Thymus (tissue), 11 donors: Measurements from ENCODE around the gene CDH13. TPM values are rescaled to one million over a fixed set of nuclear protein-coding genes. Genes with fewer than 3 reads are reported as not detected.

Experiments
- DNase-seq, 9 donors: peaks; one replicate each; pipeline ENCODE4 v3.0.0-alpha.2; 2013; ENCODE audit warnings: low spot score in 9 of 9, low read depth in 6 of 9, missing footprints in 1 of 9
- H3K27ac ChIP-seq, 2 donors: one replicate each; pipeline ENCODE4 v1.5.1; 2013; ENCODE audit warnings: control low read depth in 1 of 2, low read depth in 1 of 2, low read length in 1 of 2, mild to moderate bottlenecking in 1 of 2, moderate library complexity in 1 of 2
- H3K27me3 ChIP-seq, 2 donors: one replicate each; pipeline ENCODE4 v1.5.1; 2013; ENCODE audit warnings: low read length in 1 of 2; ENCODE audit not compliant: control insufficient read depth in 2 of 2, insufficient read depth in 1 of 2
- H3K36me3 ChIP-seq, 2 donors: one replicate each; pipeline ENCODE4 v1.5.1; 2013; ENCODE audit warnings: low read length in 1 of 2, mild to moderate bottlenecking in 1 of 2, moderate library complexity in 1 of 2; ENCODE audit not compliant: control insufficient read depth in 2 of 2, insufficient read depth in 2 of 2
- H3K4me1 ChIP-seq, 2 donors: one replicate each; pipeline ENCODE4 v1.5.1; 2013; ENCODE audit warnings: low read length in 2 of 2; ENCODE audit not compliant: control insufficient read depth in 2 of 2, insufficient read depth in 2 of 2
- H3K4me3 ChIP-seq, 2 donors: one replicate each; pipeline ENCODE4 v1.5.1; 2013; ENCODE audit warnings: low read length in 2 of 2, control low read depth in 1 of 2, mild to moderate bottlenecking in 1 of 2
- H3K9me3 ChIP-seq, 2 donors: one replicate each; pipeline ENCODE4 v1.5.1; 2013; ENCODE audit warnings: low read length in 1 of 2, mild to moderate bottlenecking in 1 of 2; ENCODE audit not compliant: control insufficient read depth in 2 of 2, insufficient read depth in 1 of 2
- WGBS: extraction: QIAGEN DNeasy Blood & Tissue Kit; methylation state at CpG from one replicate; pipeline ENCODE4 v1.1.7; 2013; 5-methylcytosine and 5-hydroxymethylcytosine counted together
- polyA plus RNA-seq: library from polyadenylated mRNA; stranded (reverse); fragments of 200-250 nt; gene quantifications from one replicate; pipeline ENCODE4 v1.2.3, GENCODE V29; 2013
- total RNA-seq: library from RNA; stranded (reverse); fragments of 120-200 nt; gene quantifications from one replicate; pipeline ENCODE4 v1.2.4, GENCODE V29; 2013
- donor health status: healthy.

Gene CDH13
- total and polyA plus RNA-seq, 2 donors, result 1.5 to 3.7 TPM

- Histone ChIP-seq H3K9me3 (no peaks in the 10 kb centered on the region), H3K36me3 (no peaks in the 10 kb centered on the region), H3K27me3 (no peaks in the 10 kb centered on the region), H3K27ac (no peak overlapping the region), H3K4me1 (no peaks in the 10 kb centered on the region), H3K4me3 (no peak overlapping the region)
- WGBS, result 90% methylated on average over 4 of the region's 4 CpGs
- no peak for DNase-seq
Measured at GRCh38 chr16:82991410-82991809, 364.6 kb downstream of the CDH13 start.

GRCh38 chr16:82991966-82992675 lies 365.4 kb downstream of the CDH13 start:
- no peaks in the 10 kb centered on the region for H3K36me3 ChIP-seq
- no peak overlapping the region for H3K4me3 ChIP-seq
- no peaks in the 10 kb centered on the region for H3K9me3 ChIP-seq
- 48% methylated on average over 4 of the region's 4 CpGs for WGBS
- no peak for DNase-seq
- no peaks in the 10 kb centered on the region for H3K27me3 ChIP-seq
- no peak overlapping the region for H3K27ac ChIP-seq
- H3K4me1 ChIP-seq, result no peaks in the 10 kb centered on the region

- H3K4me3 ChIP-seq, result no peak overlapping the region
- H3K36me3 ChIP-seq, result no peaks in the 10 kb centered on the region
- H3K27ac ChIP-seq, result no peak overlapping the region
- 83% methylated on average over 3 of the region's 3 CpGs for WGBS
- H3K9me3 ChIP-seq, result no peaks in the 10 kb centered on the region
- H3K4me1 ChIP-seq, result no peaks in the 10 kb centered on the region
- no peaks in the 10 kb centered on the region for H3K27me3 ChIP-seq
- no peak for DNase-seq
Measured at GRCh38 chr16:82992786-82993185, 366.0 kb downstream of the CDH13 start.

- Histone ChIP-seq H3K36me3 (no peaks in the 10 kb centered on the region), H3K27ac (no peak overlapping the region), H3K4me3 (no peak overlapping the region), H3K27me3 (no peaks in the 10 kb centered on the region), H3K4me1 (no peaks in the 10 kb centered on the region), H3K9me3 (no peaks in the 10 kb centered on the region)
- WGBS, result 91% methylated on average over 5 of the region's 5 CpGs
- DNase-seq, result no peak
Measured at GRCh38 chr16:82993415-82993814, 366.6 kb downstream of the CDH13 start.

GRCh38 chr16:82993926-82994325 lies 367.2 kb downstream of the CDH13 start:
- Histone ChIP-seq H3K27me3 (no peaks in the 10 kb centered on the region), H3K4me1 (no peaks in the 10 kb centered on the region), H3K4me3 (no peak overlapping the region), H3K9me3 (no peaks in the 10 kb centered on the region), H3K36me3 (no peaks in the 10 kb centered on the region), H3K27ac (no peak overlapping the region)
- no peak for DNase-seq
- 90% methylated on average over 4 of the region's 4 CpGs for WGBS

- Histone ChIP-seq H3K27ac (no peak overlapping the region), H3K4me3 (no peak overlapping the region), H3K36me3 (no peaks in the 10 kb centered on the region), H3K4me1 (no peaks in the 10 kb centered on the region), H3K27me3 (no peaks in the 10 kb centered on the region), H3K9me3 (no peaks in the 10 kb centered on the region)
- no peak for DNase-seq
- WGBS, result 91% methylated on average over 9 of the region's 9 CpGs
Measured at GRCh38 chr16:82995286-82995923, 368.6 kb downstream of the CDH13 start.

- Histone ChIP-seq H3K4me3 (no peak overlapping the region), H3K27ac (no peak overlapping the region), H3K4me1 (no peaks in the 10 kb centered on the region), H3K27me3 (no peaks in the 10 kb centered on the region), H3K9me3 (no peaks in the 10 kb centered on the region), H3K36me3 (no peaks in the 10 kb centered on the region)
- no peak for DNase-seq
- WGBS, result 17% methylated on average over 5 of the region's 5 CpGs
Measured at GRCh38 chr16:82995924-82996441, 369.2 kb downstream of the CDH13 start.

GRCh38 chr16:82996814-82997213 lies 370.0 kb downstream of the CDH13 start:
- no peaks in the 10 kb centered on the region for H3K4me1 ChIP-seq
- 81% methylated on average over 4 of the region's 4 CpGs for WGBS
- H3K27me3 ChIP-seq, result no peaks in the 10 kb centered on the region
- H3K4me3 ChIP-seq, result no peak overlapping the region
- no peak overlapping the region for H3K27ac ChIP-seq
- no peak for DNase-seq
- H3K9me3 ChIP-seq, result no peaks in the 10 kb centered on the region
- no peaks in the 10 kb centered on the region for H3K36me3 ChIP-seq

- H3K27me3 ChIP-seq, result no peaks in the 10 kb centered on the region
- H3K36me3 ChIP-seq, result no peaks in the 10 kb centered on the region
- no peak overlapping the region for H3K27ac ChIP-seq
- DNase-seq, result no peak
- H3K4me3 ChIP-seq, result no peak overlapping the region
- 95% methylated on average over 6 of the region's 6 CpGs for WGBS
- no peaks in the 10 kb centered on the region for H3K9me3 ChIP-seq
- no peaks in the 10 kb centered on the region for H3K4me1 ChIP-seq
Measured at GRCh38 chr16:82999711-83000110, 372.9 kb downstream of the CDH13 start.
